T-cell (primary cell): Measurements from ENCODE around the gene NDUFS4. TPM values are rescaled to one million over a fixed set of nuclear protein-coding genes. Genes with fewer than 3 reads are reported as not detected.
"Not testable (repeated sequence)": the region's sequence is repeated elsewhere in the genome, so short reads cannot be mapped to it uniquely, and the experiment has no call there.

ENCODE experiments used
- ATAC-seq, 4 experiments: fragments of 200-7000 bp in 3 of 4; fragments of 150-1000 bp in 1 of 4; cut with Tn5 transposase; replicated peaks in 1 of 4; 1 replicate in 3 of 4; 2 replicates in 1 of 4; pipeline ENCODE4 v1.10.0; 2021; ENCODE audit warnings: moderate library complexity in 3 of 4, mild to moderate bottlenecking in 2 of 4, moderate number of reproducible peaks in 1 of 4
- CTCF ChIA-PET, 2 donors: fragments of 300-600 bp; sonication (Branson Sonifier 250); formaldehyde crosslinking; loops; one replicate each; lab custom pipeline; 2022; ENCODE audit warnings: antibody characterized with exemption in 2 of 2; lab: Charles Lee
- POLR2A ChIA-PET, 2 donors: fragments of 300-600 bp; sonication (Branson Sonifier 250); formaldehyde crosslinking; loops; one replicate each; lab custom pipeline; 2022; ENCODE audit warnings: antibody characterized with exemption in 2 of 2; lab: Charles Lee
- DNase-seq, 35 experiments: peaks; one replicate each; pipeline versions ENCODE4 v3.0.0 to v3.0.0-alpha.2; 2013 to 2023
- H3K27ac ChIP-seq: one replicate; pipeline ENCODE4 v1.5.1; 2013; ENCODE audit warnings: low read length
- H3K27me3 ChIP-seq, 2 experiments: replicated peaks in 1 of 2; 1 replicate in 1 of 2; 2 replicates in 1 of 2; pipeline versions ENCODE4 v1.6.1 to v1.7.0; 2013; ENCODE audit warnings: low read length in 1 of 2, mixed read lengths in 1 of 2; ENCODE audit not compliant: control insufficient read depth in 2 of 2, insufficient read depth in 2 of 2; ENCODE audit errors: extremely low read depth in 1 of 2
- H3K36me3 ChIP-seq, 2 donors: 1 replicate in 1 of 2; 2 replicates in 1 of 2; pipeline versions ENCODE4 v1.6.1 to v1.7.0; 2013; ENCODE audit warnings: low read length in 1 of 2; ENCODE audit not compliant: control insufficient read depth in 2 of 2, insufficient read depth in 1 of 2; ENCODE audit errors: extremely low read depth in 1 of 2
- H3K4me1 ChIP-seq, 2 experiments: 1 replicate in 1 of 2; 2 replicates in 1 of 2; pipeline versions ENCODE4 v1.6.1 to v1.7.0; 2013; ENCODE audit warnings: low read length in 2 of 2, mixed read lengths in 1 of 2; ENCODE audit not compliant: insufficient read depth in 2 of 2, control insufficient read depth in 1 of 2; ENCODE audit errors: extremely low read depth in 1 of 2
- H3K4me3 ChIP-seq, 2 donors: 1 replicate in 1 of 2; 2 replicates in 1 of 2; pipeline versions ENCODE4 v1.5.1 to v1.7.0; 2013; ENCODE audit warnings: mild to moderate bottlenecking in 2 of 2, low read length in 1 of 2, moderate library complexity in 1 of 2; ENCODE audit not compliant: control insufficient read depth in 1 of 2; ENCODE audit errors: extremely low read depth in 1 of 2
- H3K9me3 ChIP-seq: 2 replicates; pipeline ENCODE4 v1.7.0; 2013
- H3K27ac Mint-ChIP-seq, 2 donors: one replicate each; pipeline ENCODE4 v1.8.0; 2020 to 2021; ENCODE audit warnings: mild to moderate bottlenecking in 2 of 2, mixed read lengths in 2 of 2
- H3K27me3 Mint-ChIP-seq, 2 donors: one replicate each; pipeline ENCODE4 v1.8.0; 2021 to 2022; ENCODE audit warnings: mixed read lengths in 2 of 2
- H3K36me3 Mint-ChIP-seq: one replicate; pipeline ENCODE4 v1.8.0; 2021; ENCODE audit warnings: mixed read lengths
- H3K4me1 Mint-ChIP-seq, 3 donors: one replicate each; pipeline ENCODE4 v1.8.0; 2020 to 2022; ENCODE audit warnings: mixed read lengths in 3 of 3, mild to moderate bottlenecking in 1 of 3
- H3K4me3 Mint-ChIP-seq, 3 donors: one replicate each; pipeline ENCODE4 v1.8.0; 2020 to 2022; ENCODE audit warnings: mild to moderate bottlenecking in 3 of 3, mixed read lengths in 3 of 3, moderate library complexity in 3 of 3
- H3K9me3 Mint-ChIP-seq, 3 donors: one replicate each; pipeline ENCODE4 v1.8.0; 2020 to 2022; ENCODE audit warnings: mixed read lengths in 3 of 3
- WGBS: methylation state at CpG from one replicate; pipeline ENCODE4 v1.1.5; 2013; ENCODE audit warnings: missing lambda C conversion rate; ENCODE audit not compliant: insufficient coverage; 5-methylcytosine and 5-hydroxymethylcytosine counted together
- total RNA-seq, 35 experiments: library from RNA in 6 of 35; stranded (reverse) in 6 of 35; fragments of 120-200 nt in 1 of 35; gene quantifications; one replicate each; pipeline versions ENCODE4 v1.2.1 to v1.2.4 and lab custom pipeline; 2013 to 2026

The NDUFS4 gene
- total RNA-seq, 5 donors from 2014 or later (not counting 1 experiment from before 2014, with no cell fraction given): 22.2 to 29.5 (median 25.0) TPM

GRCh38 chr5:53541859-53542258, 18.6 kb upstream of the NDUFS4 start:
- no peaks in the 10 kb centered on the region for H3K4me1 ChIP-seq
- peaks cover 18 to 22% of the 10 kb centered on the region in 2 donors for H3K27me3 Mint-ChIP-seq
- no peak for DNase-seq
- no peak for ATAC-seq
- peaks cover 0 to 2% (median 0%) of the 10 kb centered on the region in 3 donors for H3K9me3 Mint-ChIP-seq
- no CpG with 5 or more reads among the region's 2 CpGs for WGBS
- no peak overlapping the region for H3K27ac Mint-ChIP-seq
- ChIA-PET CTCF (no interaction called here), POLR2A (no interaction called here)
- H3K36me3 Mint-ChIP-seq: no peaks in the 10 kb centered on the region
- H3K27ac ChIP-seq: no peak overlapping the region
- H3K9me3 ChIP-seq: no peaks in the 10 kb centered on the region
- H3K4me1 Mint-ChIP-seq: no peaks in the 10 kb centered on the region
- H3K4me3 Mint-ChIP-seq: no peak overlapping the region
- peaks cover 0 to 3% of the 10 kb centered on the region in 2 experiments for H3K27me3 ChIP-seq
- H3K4me3 ChIP-seq: no peak overlapping the region
- H3K36me3 ChIP-seq: no peaks in the 10 kb centered on the region

GRCh38 chr5:53542926-53543325, 17.5 kb upstream of the NDUFS4 start:
- POLR2A ChIA-PET: no interaction called here
- Histone ChIP-seq H3K27me3 (peaks cover 0 to 3% of the 10 kb centered on the region in 2 experiments), H3K4me3 (no peak overlapping the region), H3K4me1 (no peaks in the 10 kb centered on the region), H3K36me3 (no peaks in the 10 kb centered on the region), H3K27ac (no peak overlapping the region), H3K9me3 (no peaks in the 10 kb centered on the region)
- Mint-ChIP-seq H3K36me3 (no peaks in the 10 kb centered on the region), H3K4me1 (no peaks in the 10 kb centered on the region), H3K9me3 (peaks cover 0 to 2% (median 0%) of the 10 kb centered on the region in 3 donors), H3K27me3 (peaks cover 12 to 14% of the 10 kb centered on the region in 2 donors), H3K27ac (no peak overlapping the region), H3K4me3 (no peak overlapping the region)
- WGBS: no CpG with 5 or more reads among the region's 2 CpGs
- CTCF ChIA-PET: interaction anchor here in 1 of 2 donors (0.6 to 0.7 kb wide), 2 partner anchors 127 to 131 kb away, joined by 3 read pairs; no protein-coding TSS in a partner anchor
- DNase-seq (no peak), ATAC-seq (no peak)

GRCh38 chr5:53543401-53543800, 17.0 kb upstream of the NDUFS4 start:
- ChIA-PET POLR2A (no interaction called here), CTCF (interaction anchor here in 1 of 2 donors (0.7 kb wide), 1 partner anchor 127 kb away, joined by 3 read pairs; no protein-coding TSS in a partner anchor)
- H3K36me3 Mint-ChIP-seq: no peaks in the 10 kb centered on the region
- no peaks in the 10 kb centered on the region for H3K4me1 Mint-ChIP-seq
- H3K4me3 Mint-ChIP-seq: no peak overlapping the region
- no peak overlapping the region for H3K27ac Mint-ChIP-seq
- Histone ChIP-seq H3K4me1 (no peaks in the 10 kb centered on the region), H3K27ac (no peak overlapping the region), H3K36me3 (no peaks in the 10 kb centered on the region), H3K27me3 (peaks cover 0 to 3% of the 10 kb centered on the region in 2 experiments), H3K4me3 (no peak overlapping the region), H3K9me3 (no peaks in the 10 kb centered on the region)
- H3K9me3 Mint-ChIP-seq: peaks cover 0 to 2% (median 0%) of the 10 kb centered on the region in 3 donors
- WGBS: no CpG with 5 or more reads among the region's 2 CpGs
- H3K27me3 Mint-ChIP-seq: peaks cover 11 to 14% of the 10 kb centered on the region in 2 donors
- no peak for DNase-seq
- no peak for ATAC-seq

- no peak for ATAC-seq
- Histone ChIP-seq H3K27me3 (no peaks in the 10 kb centered on the region), H3K27ac (no peak overlapping the region), H3K9me3 (no peaks in the 10 kb centered on the region), H3K4me1 (no peaks in the 10 kb centered on the region), H3K36me3 (no peaks in the 10 kb centered on the region), H3K4me3 (no peak overlapping the region)
- ChIA-PET POLR2A (interaction anchor here in 1 of 2 donors (0.6 kb wide), 1 partner anchor 32 kb away, joined by 3 read pairs; no protein-coding TSS in a partner anchor), CTCF (no interaction called here)
- Mint-ChIP-seq H3K36me3 (no peaks in the 10 kb centered on the region), H3K4me1 (no peaks in the 10 kb centered on the region), H3K9me3 (no peaks in the 10 kb centered on the region), H3K27ac (no peak overlapping the region), H3K27me3 (peaks cover 9 to 17% of the 10 kb centered on the region in 2 donors), H3K4me3 (no peak overlapping the region)
- DNase-seq: no peak
- no CpG with 5 or more reads among the region's 2 CpGs for WGBS
These were observed 14.7 kb upstream of the NDUFS4 start for GRCh38 chr5:53545744-53546143.

GRCh38 chr5:53547226-53547625, 13.2 kb upstream of the NDUFS4 start:
- DNase-seq (no peak), ATAC-seq (no peak)
- POLR2A ChIA-PET: no interaction called here
- 84% methylated on average over 3 of the region's 4 CpGs for whole genome bisulfite sequencing
- no peak overlapping the region for H3K4me3 ChIP-seq
- H3K27me3 Mint-ChIP-seq: peaks cover 0 to 16% of the 10 kb centered on the region in 2 donors
- no peaks in the 10 kb centered on the region for H3K36me3 ChIP-seq
- no peak overlapping the region for H3K4me3 Mint-ChIP-seq
- no peak overlapping the region for H3K27ac ChIP-seq
- H3K9me3 Mint-ChIP-seq: no peaks in the 10 kb centered on the region
- CTCF ChIA-PET: no interaction called here
- H3K27ac Mint-ChIP-seq: no peak overlapping the region
- H3K4me1 ChIP-seq: no peaks in the 10 kb centered on the region
- H3K9me3 ChIP-seq: no peaks in the 10 kb centered on the region
- H3K27me3 ChIP-seq: no peaks in the 10 kb centered on the region
- no peaks in the 10 kb centered on the region for H3K36me3 Mint-ChIP-seq
- no peaks in the 10 kb centered on the region for H3K4me1 Mint-ChIP-seq

GRCh38 chr5:53548501-53548900, 11.9 kb upstream of the NDUFS4 start:
- POLR2A ChIA-PET, H3K4me1 Mint-ChIP-seq, CTCF ChIA-PET, H3K4me1 ChIP-seq, H3K4me3 Mint-ChIP-seq, H3K9me3 Mint-ChIP-seq, H3K9me3 ChIP-seq, H3K36me3 ChIP-seq, H3K27ac Mint-ChIP-seq, H3K36me3 Mint-ChIP-seq, H3K27ac ChIP-seq, DNase-seq, H3K4me3 ChIP-seq, H3K27me3 ChIP-seq, ATAC-seq: not testable (repeated sequence)
- peaks cover 7 to 17% of the 10 kb centered on the region in 2 donors for H3K27me3 Mint-ChIP-seq
- WGBS: 50% methylated on average over 1 of the region's 7 CpGs

GRCh38 chr5:53549792-53550191, 10.6 kb upstream of the NDUFS4 start:
- Mint-ChIP-seq H3K9me3 (no peaks in the 10 kb centered on the region), H3K27me3 (peaks cover 12 to 22% of the 10 kb centered on the region in 2 donors), H3K27ac (no peak overlapping the region), H3K36me3 (no peaks in the 10 kb centered on the region), H3K4me3 (no peak overlapping the region), H3K4me1 (no peaks in the 10 kb centered on the region)
- Histone ChIP-seq H3K4me1 (no peaks in the 10 kb centered on the region), H3K27me3 (no peaks in the 10 kb centered on the region), H3K27ac (no peak overlapping the region), H3K9me3 (no peaks in the 10 kb centered on the region), H3K4me3 (no peak overlapping the region), H3K36me3 (no peaks in the 10 kb centered on the region)
- ATAC-seq (no peak), DNase-seq (no peak)
- ChIA-PET CTCF (no interaction called here), POLR2A (no interaction called here)
- WGBS: no CpG with 5 or more reads among the region's 2 CpGs
